Activated naive CD4-positive, alpha-beta T cell treated with anti-CD3 and anti-CD28 coated beads, Interleukin-2, amount 10 ng/mL, durations not matched to agents 7 days and 5 days (primary cell): ENCODE results near the gene NKAIN2.
"Not testable (repeated sequence)": the region's sequence is repeated elsewhere in the genome, so short reads cannot be mapped to it uniquely, and the experiment has no call there.

ENCODE experiments used
- CTCF ChIA-PET: fragments of 350-600 bp; sonication (Branson Sonifier 250); formaldehyde crosslinking; loops from one replicate; lab custom pipeline; 2021; ENCODE audit warnings: antibody characterized with exemption; lab: Charles Lee
- DNase-seq: peaks from one replicate; pipeline ENCODE4 v3.0.0-alpha.2; 2020
- H3K27ac Mint-ChIP-seq: one replicate; pipeline ENCODE4 v1.8.0; 2021; ENCODE audit warnings: mild to moderate bottlenecking, moderate library complexity, mixed read lengths
- H3K27me3 Mint-ChIP-seq: one replicate; pipeline ENCODE4 v1.8.0; 2021; ENCODE audit warnings: mild to moderate bottlenecking, mixed read lengths
- H3K36me3 Mint-ChIP-seq: one replicate; pipeline ENCODE4 v1.8.0; 2021; ENCODE audit warnings: mixed read lengths
- H3K4me1 Mint-ChIP-seq: one replicate; pipeline ENCODE4 v1.8.0; 2021; ENCODE audit warnings: mixed read lengths
- H3K4me3 Mint-ChIP-seq: one replicate; pipeline ENCODE4 v1.8.0; 2021; ENCODE audit warnings: mild to moderate bottlenecking, moderate library complexity, mixed read lengths
- H3K9me3 Mint-ChIP-seq: one replicate; pipeline ENCODE4 v1.8.0; 2021; ENCODE audit warnings: mixed read lengths

NKAIN2 gene

DNA sequence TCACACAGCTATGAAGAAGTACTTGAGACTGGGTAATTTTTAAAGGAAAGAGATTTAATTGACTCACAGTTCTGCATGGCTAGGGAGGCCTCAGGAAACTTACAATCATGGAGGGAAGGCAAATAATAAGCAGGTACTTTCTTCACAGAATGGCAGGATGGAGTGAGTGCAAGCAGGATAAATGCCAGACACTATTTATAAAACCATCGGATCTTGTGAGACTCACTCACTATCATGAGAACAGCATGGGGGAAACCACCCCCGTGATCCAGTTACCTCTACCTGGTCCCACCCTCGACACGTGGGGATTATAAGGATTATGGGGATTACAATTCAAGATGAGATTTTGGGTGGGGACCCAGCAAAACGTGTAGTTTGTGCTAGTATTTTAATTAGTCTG, 186.3 kb downstream of the NKAIN2 start:
- H3K36me3 Mint-ChIP-seq, CTCF ChIA-PET, DNase-seq, H3K4me3 Mint-ChIP-seq, H3K9me3 Mint-ChIP-seq, H3K27ac Mint-ChIP-seq, H3K27me3 Mint-ChIP-seq, H3K4me1 Mint-ChIP-seq: not testable (repeated sequence)

DNA sequence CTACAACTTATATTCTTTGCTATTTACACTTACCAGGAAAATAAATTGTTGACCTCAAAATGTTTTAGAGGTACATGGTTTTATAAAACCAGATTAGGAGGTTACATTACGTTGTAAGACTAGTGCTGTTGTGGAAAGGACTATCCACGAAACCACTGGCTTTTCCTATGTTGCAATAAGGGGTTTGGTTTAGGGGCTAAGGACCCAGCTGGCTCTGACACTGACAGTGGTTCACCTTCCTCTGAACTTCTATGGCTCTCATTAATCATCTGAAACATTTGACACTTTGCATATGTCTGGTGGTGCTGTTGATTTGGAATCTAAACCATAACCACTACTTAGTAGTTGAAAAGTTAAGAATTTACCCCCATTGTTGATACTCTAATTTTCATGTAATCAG, 186.7 kb downstream of the NKAIN2 start:
- DNase-seq: no peak
- CTCF ChIA-PET: no interaction called here
- Mint-ChIP-seq H3K4me3 (no peak overlapping the region), H3K36me3 (no peaks in the 10 kb centered on the region), H3K4me1 (no peaks in the 10 kb centered on the region), H3K9me3 (peaks cover 3% of the 10 kb centered on the region), H3K27ac (no peak overlapping the region), H3K27me3 (no peaks in the 10 kb centered on the region)

DNA sequence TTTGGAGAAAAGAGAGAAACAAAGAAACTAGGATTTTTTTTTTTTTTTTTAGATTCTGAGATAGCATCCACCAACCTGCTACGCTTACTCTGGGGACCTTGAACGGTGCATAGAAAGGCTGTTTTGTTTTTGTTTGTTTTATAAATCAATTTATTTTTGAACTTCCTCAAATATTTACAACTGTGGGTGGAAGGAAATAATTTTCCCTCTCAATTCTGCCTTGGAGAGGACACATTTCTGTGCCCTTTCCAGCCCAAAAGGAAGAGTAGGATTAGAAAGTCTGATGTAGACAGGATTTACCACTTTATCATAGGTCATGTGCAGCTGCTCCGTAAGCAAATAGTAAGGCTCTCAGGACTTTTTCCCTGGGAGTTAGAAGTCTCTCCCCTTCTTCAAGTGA, 190.5 kb downstream of the NKAIN2 start:
- H3K9me3 Mint-ChIP-seq: peaks cover 3% of the 10 kb centered on the region
- H3K4me1 Mint-ChIP-seq: no peaks in the 10 kb centered on the region
- no peak overlapping the region for H3K27ac Mint-ChIP-seq
- H3K36me3 Mint-ChIP-seq: no peaks in the 10 kb centered on the region
- H3K27me3 Mint-ChIP-seq: no peaks in the 10 kb centered on the region
- no peak overlapping the region for H3K4me3 Mint-ChIP-seq
- DNase-seq: no peak
- CTCF ChIA-PET: no interaction called here

DNA sequence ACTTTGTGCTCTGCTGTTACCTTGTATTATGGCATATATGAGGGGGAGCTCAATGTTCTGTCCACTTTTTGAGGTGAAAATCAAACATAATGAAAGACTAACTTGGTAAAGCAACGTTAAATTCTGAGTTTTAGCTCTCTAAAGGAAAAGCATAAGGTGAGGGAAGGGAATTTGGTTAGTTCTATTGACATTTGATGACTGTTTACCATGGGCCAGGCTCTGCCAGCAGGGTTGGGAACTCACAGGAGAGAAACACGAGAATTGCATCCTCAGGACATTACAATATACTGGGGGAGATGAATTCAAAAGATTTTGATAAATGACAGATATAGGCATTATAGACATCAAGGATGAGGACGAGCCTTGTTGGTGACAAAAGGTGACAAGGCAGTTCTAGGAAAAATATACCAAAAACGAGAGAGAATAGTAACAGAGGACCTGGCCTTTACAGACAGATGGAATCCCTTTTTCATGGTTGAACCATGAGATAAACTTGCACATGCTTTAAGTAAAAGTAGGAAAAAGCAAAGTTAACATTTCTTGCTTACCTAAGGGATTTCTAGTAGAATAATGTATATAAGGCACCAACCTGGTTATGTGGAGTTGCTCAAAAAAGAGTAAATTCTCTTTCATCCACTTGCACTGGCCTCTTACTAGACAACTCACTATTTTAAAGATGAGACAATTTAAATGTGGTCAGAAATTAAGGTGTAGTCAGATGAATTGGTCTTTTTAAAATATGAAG, 191.4 kb downstream of the NKAIN2 start:
- no peaks in the 10 kb centered on the region for H3K4me1 Mint-ChIP-seq
- peaks cover 3% of the 10 kb centered on the region for H3K9me3 Mint-ChIP-seq
- H3K27me3 Mint-ChIP-seq: no peaks in the 10 kb centered on the region
- H3K36me3 Mint-ChIP-seq: no peaks in the 10 kb centered on the region
- no peak overlapping the region for H3K4me3 Mint-ChIP-seq
- CTCF ChIA-PET: no interaction called here
- no peak for DNase-seq
- H3K27ac Mint-ChIP-seq: no peak overlapping the region

DNA sequence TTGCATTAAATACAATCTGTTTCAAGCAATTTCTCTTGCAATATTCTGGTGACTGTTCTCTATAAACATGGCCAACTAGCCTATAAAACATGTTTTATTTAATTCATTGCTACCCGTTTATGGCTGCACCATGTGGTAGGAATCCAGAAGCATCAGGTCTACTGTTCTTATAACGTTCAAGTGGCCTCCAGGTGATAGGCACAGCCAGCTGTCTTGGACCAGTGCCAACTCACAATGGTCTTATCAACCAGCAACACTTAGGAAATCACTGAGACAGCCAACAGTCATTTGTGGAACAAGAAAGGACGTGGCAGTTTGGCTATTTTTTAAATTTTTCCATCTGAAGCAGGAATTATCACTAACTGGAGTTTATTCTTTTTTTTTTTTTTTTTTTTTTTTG, 193.6 kb downstream of the NKAIN2 start:
- DNase-seq: no peak
- CTCF ChIA-PET: no interaction called here
- Mint-ChIP-seq H3K4me1 (no peaks in the 10 kb centered on the region), H3K27ac (no peak overlapping the region), H3K36me3 (no peaks in the 10 kb centered on the region), H3K9me3 (no peaks in the 10 kb centered on the region), H3K4me3 (no peak overlapping the region), H3K27me3 (no peaks in the 10 kb centered on the region)

DNA sequence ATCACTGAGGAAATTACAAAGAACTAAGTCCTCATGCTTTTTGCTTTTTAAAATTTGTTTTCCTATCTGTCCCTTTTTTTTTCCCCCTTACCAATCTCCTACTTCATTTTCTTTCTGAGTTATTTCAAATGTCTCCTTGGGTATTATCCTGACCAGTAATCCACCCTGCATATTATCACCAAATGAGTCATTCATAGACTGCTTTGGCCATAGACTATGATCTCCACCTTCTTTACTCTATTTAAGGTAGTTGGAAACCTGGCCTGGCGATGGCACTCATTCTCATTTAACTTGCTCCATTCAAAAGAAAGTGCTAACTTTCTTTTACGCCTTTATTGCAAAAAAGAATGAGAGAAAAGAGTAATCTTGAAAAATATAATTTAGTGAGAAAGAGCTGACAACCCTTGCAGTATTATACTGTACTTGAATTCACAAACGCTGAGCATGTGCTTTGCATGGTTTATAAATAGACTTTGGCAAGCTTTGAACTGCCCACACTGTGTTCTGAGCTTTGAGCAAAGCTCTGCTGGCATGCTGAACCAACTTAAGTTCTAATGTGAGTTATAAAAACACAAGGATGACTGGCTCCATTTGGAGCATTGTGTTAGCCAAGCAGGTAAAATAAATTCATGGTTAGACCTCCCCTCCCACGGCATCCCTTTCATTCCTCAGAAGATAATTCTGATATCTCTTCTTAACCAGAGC, 198.9 kb downstream of the NKAIN2 start:
- H3K4me3 Mint-ChIP-seq: no peak overlapping the region
- CTCF ChIA-PET: no interaction called here
- H3K27me3 Mint-ChIP-seq: no peaks in the 10 kb centered on the region
- no peak overlapping the region for H3K27ac Mint-ChIP-seq
- DNase-seq: no peak
- H3K4me1 Mint-ChIP-seq: no peaks in the 10 kb centered on the region
- H3K36me3 Mint-ChIP-seq: no peaks in the 10 kb centered on the region
- no peaks in the 10 kb centered on the region for H3K9me3 Mint-ChIP-seq

DNA sequence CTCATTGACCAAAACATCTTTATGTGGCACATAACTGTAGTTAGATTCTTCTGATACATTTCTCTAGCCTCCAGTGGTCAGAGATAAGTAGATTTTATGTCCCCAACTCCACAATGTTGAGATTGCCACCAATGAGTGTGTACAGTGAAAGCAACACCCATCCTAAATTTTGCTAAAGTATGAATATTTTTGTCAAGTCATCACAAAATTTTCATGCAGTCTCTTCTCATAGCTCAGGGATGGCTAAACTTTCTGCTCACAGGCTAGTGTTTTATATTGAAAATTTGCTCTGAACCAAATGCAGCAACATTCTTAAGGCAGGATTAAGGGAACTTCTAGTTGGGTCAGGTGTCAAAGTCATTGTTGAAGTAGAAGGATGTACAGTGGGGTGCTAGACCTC, 203.6 kb downstream of the NKAIN2 start:
- Mint-ChIP-seq H3K4me3 (no peak overlapping the region), H3K27me3 (no peaks in the 10 kb centered on the region), H3K9me3 (no peaks in the 10 kb centered on the region), H3K4me1 (no peaks in the 10 kb centered on the region), H3K27ac (no peak overlapping the region), H3K36me3 (no peaks in the 10 kb centered on the region)
- CTCF ChIA-PET: no interaction called here
- DNase-seq: no peak

DNA sequence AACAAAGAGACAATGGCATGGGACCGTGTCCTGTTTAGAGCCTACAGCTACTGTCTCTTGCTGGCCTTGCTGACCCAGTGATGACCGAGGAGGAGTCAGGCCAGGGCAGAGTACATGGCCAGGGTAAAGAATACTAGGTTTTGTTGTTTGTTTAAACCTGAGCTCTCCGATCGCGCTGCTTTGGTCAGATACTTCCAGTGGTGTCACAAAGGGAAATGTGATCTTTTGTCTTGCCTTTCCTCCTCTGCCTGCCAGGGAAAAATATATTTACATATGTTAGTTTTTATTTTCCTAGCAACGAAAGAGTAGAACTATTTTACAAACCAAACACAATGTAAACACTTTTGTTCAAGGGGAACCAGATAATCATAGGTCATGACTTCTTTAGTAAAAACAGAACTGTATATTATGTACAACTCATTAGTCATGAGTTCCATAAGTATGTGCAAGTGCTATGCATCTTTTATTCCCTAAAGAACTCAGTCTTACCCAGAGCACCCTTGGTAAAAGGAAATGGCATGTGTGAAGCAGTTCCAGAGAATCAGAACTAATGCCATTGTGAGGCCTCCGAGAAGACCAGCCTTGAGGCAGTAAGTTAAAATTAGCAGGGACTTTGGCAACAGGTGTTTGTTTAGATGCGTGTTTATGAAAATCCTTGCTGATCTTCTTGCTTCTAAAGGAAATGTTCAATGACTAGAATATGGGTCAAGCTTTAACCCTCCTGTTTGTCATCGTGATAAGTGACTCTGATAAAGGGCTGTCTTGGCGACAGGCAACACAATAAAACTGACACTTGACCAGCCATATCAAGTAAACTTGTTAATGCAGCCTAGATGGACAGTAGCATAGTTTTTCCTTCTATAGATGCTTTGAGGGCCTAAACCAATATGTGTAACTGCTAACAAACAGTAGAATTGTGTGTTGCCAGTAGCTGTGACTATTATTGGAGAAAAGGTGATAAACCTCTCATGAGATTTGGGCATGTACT, 204.6 kb downstream of the NKAIN2 start:
- H3K4me1 Mint-ChIP-seq: no peaks in the 10 kb centered on the region
- H3K27me3 Mint-ChIP-seq: no peaks in the 10 kb centered on the region
- no peak overlapping the region for H3K4me3 Mint-ChIP-seq
- no peak for DNase-seq
- H3K9me3 Mint-ChIP-seq: no peaks in the 10 kb centered on the region
- CTCF ChIA-PET: no interaction called here
- H3K36me3 Mint-ChIP-seq: no peaks in the 10 kb centered on the region
- no peak overlapping the region for H3K27ac Mint-ChIP-seq

DNA sequence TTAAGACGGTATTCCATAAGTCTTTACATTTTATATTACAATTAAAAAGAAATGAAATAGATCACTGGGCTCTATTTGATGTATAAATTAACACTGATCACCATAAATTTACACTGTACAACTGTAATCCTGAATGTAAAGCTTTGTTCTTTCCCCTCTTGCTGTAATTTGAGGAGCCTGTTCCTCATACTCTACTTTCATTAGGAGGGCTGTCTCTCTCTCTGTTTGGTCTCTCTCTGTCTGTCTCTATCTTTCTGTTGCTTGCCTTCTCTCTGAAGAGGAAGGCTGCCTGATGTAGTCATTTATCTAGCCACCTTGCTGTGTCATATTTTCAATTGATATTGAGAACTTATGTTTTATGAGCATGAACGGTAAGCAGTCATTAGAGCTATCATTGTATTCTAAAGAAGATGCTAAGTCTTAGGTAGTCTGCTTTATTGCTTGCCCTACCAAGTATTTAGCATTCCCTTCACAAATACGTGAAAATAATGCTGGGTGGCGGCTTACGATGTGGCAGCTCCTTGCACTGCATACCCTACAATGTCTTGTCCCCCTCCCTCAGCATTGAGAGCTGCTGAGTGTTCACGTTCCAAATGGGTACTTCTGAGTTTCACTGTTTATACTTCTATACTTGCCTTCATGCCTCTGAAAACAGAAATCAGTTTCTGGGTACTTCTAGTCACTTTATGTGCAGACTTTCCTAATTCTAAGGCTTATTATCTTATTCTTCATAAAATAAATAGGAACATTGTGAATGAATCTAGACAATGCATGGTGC, 205.5 kb downstream of the NKAIN2 start:
- no peak overlapping the region for H3K4me3 Mint-ChIP-seq
- H3K4me1 Mint-ChIP-seq: no peaks in the 10 kb centered on the region
- CTCF ChIA-PET: no interaction called here
- no peaks in the 10 kb centered on the region for H3K27me3 Mint-ChIP-seq
- no peak overlapping the region for H3K27ac Mint-ChIP-seq
- DNase-seq: no peak
- no peaks in the 10 kb centered on the region for H3K36me3 Mint-ChIP-seq
- H3K9me3 Mint-ChIP-seq: no peaks in the 10 kb centered on the region

DNA sequence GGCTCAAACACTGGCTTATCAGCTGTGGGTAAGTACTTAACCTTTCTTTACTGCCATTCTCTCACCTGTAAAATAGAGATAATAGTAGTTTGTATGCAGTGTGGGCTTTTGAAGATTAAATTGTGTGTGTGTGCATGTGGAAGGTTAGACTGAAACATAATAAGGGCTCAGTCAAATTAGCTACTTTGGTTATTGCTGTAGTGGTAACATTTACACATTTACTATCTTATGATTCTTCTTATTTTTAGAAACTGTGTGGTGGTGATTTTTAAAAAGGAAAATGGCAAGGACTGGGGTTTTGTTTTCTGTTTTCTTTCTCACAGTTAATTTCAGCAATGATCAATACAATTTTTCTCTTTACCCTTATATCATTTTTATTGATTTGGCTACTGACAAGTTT, 206.9 kb downstream of the NKAIN2 start:
- Mint-ChIP-seq H3K27me3 (no peaks in the 10 kb centered on the region), H3K4me1 (no peaks in the 10 kb centered on the region), H3K4me3 (no peak overlapping the region), H3K9me3 (no peaks in the 10 kb centered on the region), H3K27ac (no peak overlapping the region), H3K36me3 (no peaks in the 10 kb centered on the region)
- CTCF ChIA-PET: no interaction called here
- DNase-seq: no peak

DNA sequence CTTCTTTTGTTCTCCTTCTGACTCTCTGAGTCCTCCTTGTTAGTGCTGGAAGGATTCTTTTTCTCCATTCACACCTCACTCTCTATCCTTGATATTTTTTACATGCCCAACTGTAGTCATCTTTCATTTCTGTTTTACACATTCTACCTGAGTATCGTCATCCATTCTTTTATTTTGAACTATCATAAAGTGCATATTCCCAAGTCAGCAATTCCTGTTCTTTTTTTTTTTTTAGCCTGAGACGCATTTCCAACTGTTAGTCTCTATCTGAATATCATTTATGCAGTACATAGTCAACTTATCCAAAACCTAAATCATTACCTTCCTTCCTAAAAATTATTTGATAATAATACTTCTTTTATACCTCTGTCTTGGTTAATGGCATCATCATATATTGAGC, 207.5 kb downstream of the NKAIN2 start:
- Mint-ChIP-seq H3K4me1 (no peaks in the 10 kb centered on the region), H3K27me3 (no peaks in the 10 kb centered on the region), H3K27ac (no peak overlapping the region), H3K36me3 (no peaks in the 10 kb centered on the region), H3K9me3 (no peaks in the 10 kb centered on the region), H3K4me3 (no peak overlapping the region)
- CTCF ChIA-PET: no interaction called here
- no peak for DNase-seq

DNA sequence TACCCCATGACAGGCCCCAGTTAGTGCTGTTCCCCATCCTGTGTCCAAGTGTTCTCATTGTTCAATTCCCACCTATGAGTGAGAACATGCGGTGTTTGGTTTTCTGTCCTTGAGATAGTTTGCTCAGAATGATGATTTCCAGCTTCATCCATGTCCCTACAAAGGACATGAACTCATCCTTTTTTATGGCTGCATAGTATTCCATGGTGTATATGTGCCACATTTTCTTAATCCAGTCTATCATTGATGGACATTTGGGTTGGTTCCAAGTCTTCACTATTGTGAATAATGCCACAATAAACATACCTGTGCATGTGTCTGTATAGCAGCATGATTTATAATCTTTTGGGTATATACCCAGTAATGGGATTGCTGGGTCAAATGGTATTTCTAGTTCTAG, 218.4 kb downstream of the NKAIN2 start:
- H3K4me3 Mint-ChIP-seq, H3K9me3 Mint-ChIP-seq, DNase-seq, CTCF ChIA-PET, H3K27me3 Mint-ChIP-seq, H3K4me1 Mint-ChIP-seq, H3K27ac Mint-ChIP-seq, H3K36me3 Mint-ChIP-seq: not testable (repeated sequence)

DNA sequence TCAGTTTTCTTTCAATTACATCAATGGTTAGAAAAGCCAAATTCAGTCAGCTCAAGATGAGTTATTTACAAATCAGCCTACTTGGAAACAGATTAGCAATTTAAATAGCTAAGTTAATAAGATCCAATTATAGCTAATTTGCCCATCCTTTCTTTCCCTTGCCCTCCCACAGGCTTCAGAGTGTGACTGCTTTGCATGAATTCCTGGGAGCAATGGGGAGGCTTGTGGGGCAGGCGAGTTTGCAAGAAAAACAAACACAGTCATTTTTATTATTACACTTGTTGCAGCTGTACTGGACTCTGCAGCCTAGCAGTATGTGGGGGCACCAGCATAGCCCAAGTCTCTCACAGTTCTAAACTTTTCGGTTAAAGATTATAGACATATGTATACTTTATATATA, 219.0 kb downstream of the NKAIN2 start:
- H3K27me3 Mint-ChIP-seq: no peaks in the 10 kb centered on the region
- no peak overlapping the region for H3K4me3 Mint-ChIP-seq
- DNase-seq: no peak
- H3K27ac Mint-ChIP-seq: no peak overlapping the region
- H3K4me1 Mint-ChIP-seq: no peaks in the 10 kb centered on the region
- CTCF ChIA-PET: no interaction called here
- no peaks in the 10 kb centered on the region for H3K36me3 Mint-ChIP-seq
- H3K9me3 Mint-ChIP-seq: peaks cover 1% of the 10 kb centered on the region

DNA sequence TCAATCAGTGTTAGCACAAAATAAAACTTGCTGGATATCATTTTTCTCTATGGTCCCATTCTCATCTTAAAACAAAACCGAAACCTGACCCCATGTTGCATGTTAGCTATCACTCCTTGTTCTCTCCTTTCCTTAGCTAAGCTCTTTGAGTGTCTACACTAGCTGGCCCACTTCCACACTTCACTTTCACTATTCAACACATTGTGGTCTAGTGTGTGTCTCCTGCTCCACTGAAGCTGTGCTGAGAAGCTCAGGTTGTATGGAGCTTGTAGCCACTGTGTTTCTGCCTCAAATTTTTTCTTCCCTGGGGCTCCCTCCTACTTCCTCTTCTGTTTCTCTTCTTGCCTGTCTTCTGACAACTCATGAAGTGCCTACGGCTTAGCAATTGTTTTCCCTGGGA, 223.0 kb downstream of the NKAIN2 start:
- H3K36me3 Mint-ChIP-seq: no peaks in the 10 kb centered on the region
- H3K27me3 Mint-ChIP-seq: no peaks in the 10 kb centered on the region
- no peak for DNase-seq
- H3K9me3 Mint-ChIP-seq: no peaks in the 10 kb centered on the region
- CTCF ChIA-PET: no interaction called here
- no peak overlapping the region for H3K4me3 Mint-ChIP-seq
- no peaks in the 10 kb centered on the region for H3K4me1 Mint-ChIP-seq
- H3K27ac Mint-ChIP-seq: no peak overlapping the region
